HK-2 (cell line): Measurements from ENCODE around the gene CPE.
"Not testable (repeated sequence)": the region's sequence is repeated elsewhere in the genome, so short reads cannot be mapped to it uniquely, and the experiment has no call there.

Experiments used
- DNase-seq: peaks from one replicate; pipeline ENCODE4 v3.0.0-alpha.2; 2018; ENCODE audit not compliant: unreplicated experiment

Gene CPE

GRCh38 chr4:165403637-165404036, 24.8 kb downstream of the CPE start:
- no peak for DNase-seq

GRCh38 chr4:165404080-165404479, 25.3 kb downstream of the CPE start:
- no peak for DNase-seq

GRCh38 chr4:165404696-165405095, 25.9 kb downstream of the CPE start:
- DNase-seq = no peak

GRCh38 chr4:165410214-165410613, 31.4 kb downstream of the CPE start:
- no peak for DNase-seq

- peak; percentile 52 for DNase-seq
Measured at GRCh38 chr4:165415910-165416309, 37.1 kb downstream of the CPE start.

GRCh38 chr4:165418073-165418472, 39.3 kb downstream of the CPE start:
- no peak for DNase-seq

GRCh38 chr4:165425629-165426028, 46.8 kb downstream of the CPE start:
- DNase-seq = no peak

GRCh38 chr4:165426331-165426730, 47.5 kb downstream of the CPE start:
- DNase-seq = no peak

GRCh38 chr4:165426823-165427222, 48.0 kb downstream of the CPE start:
- DNase-seq = no peak

- no peak for DNase-seq
Measured at GRCh38 chr4:165428957-165429356, 50.1 kb downstream of the CPE start.

- DNase-seq = no peak
Measured at GRCh38 chr4:165433529-165433928, 54.7 kb downstream of the CPE start.

- DNase-seq = no peak
Measured at GRCh38 chr4:165437691-165438090, 58.9 kb downstream of the CPE start.

GRCh38 chr4:165439344-165439743, 60.5 kb downstream of the CPE start:
- DNase-seq = no peak

- DNase-seq = no peak
Measured at GRCh38 chr4:165439981-165440380, 61.2 kb downstream of the CPE start.

- DNase-seq = no peak
Measured at GRCh38 chr4:165440415-165441158, 61.8 kb downstream of the CPE start.

GRCh38 chr4:165443276-165443675, 64.5 kb downstream of the CPE start:
- no peak for DNase-seq

GRCh38 chr4:165448700-165449099, 69.9 kb downstream of the CPE start:
- no peak for DNase-seq

- no peak for DNase-seq
Measured at GRCh38 chr4:165449333-165449732, 70.5 kb downstream of the CPE start.

- no peak for DNase-seq
Measured at GRCh38 chr4:165450871-165451270, 72.1 kb downstream of the CPE start.

GRCh38 chr4:165453140-165453539, 74.3 kb downstream of the CPE start:
- DNase-seq = not testable (repeated sequence)

- DNase-seq = no peak
Measured at GRCh38 chr4:165454426-165454825, 75.6 kb downstream of the CPE start.

GRCh38 chr4:165457793-165458192, 79.0 kb downstream of the CPE start:
- DNase-seq = no peak

- DNase-seq = no peak
Measured at GRCh38 chr4:165458471-165458870, 79.7 kb downstream of the CPE start.

GRCh38 chr4:165461159-165461821, 82.5 kb downstream of the CPE start:
- DNase-seq = no peak
